D721Med (cell line): ENCODE results near the gene MBD5.

Experiments used
- DNase-seq: peaks from one replicate; pipeline ENCODE4 v3.0.0; 2011; ENCODE audit warnings: low spot score; ENCODE audit not compliant: insufficient read length
- FAIRE-seq: peaks from 2 replicates; lab custom pipeline; 2011; peaks lifted over from hg19 to GRCh38; lab: Jason Lieb, UNC
- TF ChIP-seq, protein P1 (sequence below): IDR thresholded peaks from 2 replicates; pipeline ENCODE4 v1.5.1; 2012; ENCODE audit warnings: mild to moderate bottlenecking, control low read depth; ENCODE audit not compliant: insufficient read depth; ENCODE audit errors: missing control alignments

MBD5 gene

GRCh38 chr2:148173168-148173567 is 152.3 kb downstream of the MBD5 start:
- FAIRE-seq (no peak), DNase-seq (no peak)
- TF ChIP-seq, protein P1, sequence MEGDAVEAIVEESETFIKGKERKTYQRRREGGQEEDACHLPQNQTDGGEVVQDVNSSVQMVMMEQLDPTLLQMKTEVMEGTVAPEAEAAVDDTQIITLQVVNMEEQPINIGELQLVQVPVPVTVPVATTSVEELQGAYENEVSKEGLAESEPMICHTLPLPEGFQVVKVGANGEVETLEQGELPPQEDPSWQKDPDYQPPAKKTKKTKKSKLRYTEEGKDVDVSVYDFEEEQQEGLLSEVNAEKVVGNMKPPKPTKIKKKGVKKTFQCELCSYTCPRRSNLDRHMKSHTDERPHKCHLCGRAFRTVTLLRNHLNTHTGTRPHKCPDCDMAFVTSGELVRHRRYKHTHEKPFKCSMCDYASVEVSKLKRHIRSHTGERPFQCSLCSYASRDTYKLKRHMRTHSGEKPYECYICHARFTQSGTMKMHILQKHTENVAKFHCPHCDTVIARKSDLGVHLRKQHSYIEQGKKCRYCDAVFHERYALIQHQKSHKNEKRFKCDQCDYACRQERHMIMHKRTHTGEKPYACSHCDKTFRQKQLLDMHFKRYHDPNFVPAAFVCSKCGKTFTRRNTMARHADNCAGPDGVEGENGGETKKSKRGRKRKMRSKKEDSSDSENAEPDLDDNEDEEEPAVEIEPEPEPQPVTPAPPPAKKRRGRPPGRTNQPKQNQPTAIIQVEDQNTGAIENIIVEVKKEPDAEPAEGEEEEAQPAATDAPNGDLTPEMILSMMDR: no peak

DNA sequence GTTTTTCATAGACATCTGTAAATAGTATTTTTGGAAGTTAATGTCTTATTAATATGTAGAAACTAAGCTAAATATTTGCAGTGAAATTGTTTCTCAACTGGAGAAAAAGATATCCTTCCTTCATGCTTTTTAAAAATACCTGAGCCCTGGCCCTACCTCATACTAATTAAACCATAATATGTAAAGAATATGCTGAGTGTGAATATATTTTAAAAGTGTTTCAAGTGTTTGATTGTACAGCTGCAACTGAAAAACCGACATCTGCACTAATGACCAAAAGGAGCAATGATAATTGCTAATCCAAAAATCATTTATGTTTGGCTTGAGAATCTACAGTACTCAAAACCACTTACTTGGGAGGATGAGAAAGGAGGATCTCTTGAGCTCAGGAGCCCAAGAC is 156.7 kb downstream of the MBD5 start:
- FAIRE-seq (no peak), DNase-seq (no peak)
- TF ChIP-seq, protein P1: no peak

GRCh38 chr2:148179724-148180123 is 158.8 kb downstream of the MBD5 start:
- FAIRE-seq (no peak), DNase-seq (no peak)

GRCh38 chr2:148184976-148185375 is 164.1 kb downstream of the MBD5 start:
- FAIRE-seq (no peak), DNase-seq (no peak)

More at GRCh38 chr2:148179724-148180123, 158.8 kb downstream of the MBD5 start:
- TF ChIP-seq, protein P1: no peak

GRCh38 chr2:148194882-148195281 is 174.0 kb downstream of the MBD5 start:
- TF ChIP-seq, protein P1: no peak
- FAIRE-seq: no peak
- no peak for DNase-seq

More at GRCh38 chr2:148184976-148185375, 164.1 kb downstream of the MBD5 start:
- TF ChIP-seq, protein P1: no peak

GRCh38 chr2:148201075-148202004 is 180.4 kb downstream of the MBD5 start:
- FAIRE-seq (no peak), DNase-seq (no peak)
- TF ChIP-seq, protein P1: peak; percentile 25

DNA sequence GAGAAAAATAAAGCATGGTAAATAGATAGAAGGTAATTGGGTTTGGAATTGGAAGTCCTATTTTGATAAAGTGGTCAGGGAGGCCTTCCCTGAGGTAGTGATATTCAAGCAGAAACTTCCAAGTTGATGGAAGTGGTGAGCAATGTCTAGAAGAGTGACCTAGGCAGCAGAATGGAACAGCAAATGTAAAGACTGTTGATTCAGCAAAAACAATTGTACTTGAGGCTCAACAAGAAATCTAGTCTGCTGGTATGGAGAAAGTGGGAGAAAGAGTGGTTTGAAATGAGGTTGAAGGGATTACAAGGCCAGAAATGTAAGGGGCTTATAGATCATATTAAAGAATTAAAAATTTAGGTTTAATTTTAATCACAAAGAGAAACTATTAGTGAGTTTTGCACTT is 181.3 kb downstream of the MBD5 start:
- no peak for FAIRE-seq
- TF ChIP-seq, protein P1: no peak
- no peak for DNase-seq
